Measurements from ENCODE around the gene RBM7. TPM values are rescaled to one million over a fixed set of nuclear protein-coding genes. Genes with fewer than 3 reads are reported as not detected.

RBM7 gene
- total and polyA plus RNA-seq, 12 donors: 3.9 to 29.3 (median 20.0) TPM

GRCh38 chr11:114426280-114426679 lies 25.8 kb downstream of the RBM7 start:
- DNase-seq (no peak), ATAC-seq (no peak)
- Histone ChIP-seq H3K27me3 (no peaks in the 10 kb centered on the region), H3K4me3 (no peak overlapping the region), H3K4me1 (no peaks in the 10 kb centered on the region), H3K36me3 (peaks cover 0 to 8% (median 0%) of the 10 kb centered on the region in 9 donors), H3K27ac (no peak overlapping the region), H3K9me3 (peaks cover 0 to 6% (median 0%) of the 10 kb centered on the region in 11 donors)
- 92 to 93% methylated on average over 4 of the region's 4 CpGs for WGBS, 2 donors
- TF ChIP-seq CTCF (IDR thresholded peaks at IDR 0.05): no peak
- intact Hi-C loops (cut with DNase I): no loop called here

- Histone ChIP-seq H3K27ac (no peak overlapping the region), H3K4me3 (no peak overlapping the region), H3K27me3 (no peaks in the 10 kb centered on the region), H3K36me3 (peaks cover 0 to 6% (median 0%) of the 10 kb centered on the region in 9 donors), H3K4me1 (no peaks in the 10 kb centered on the region), H3K9me3 (no peaks in the 10 kb centered on the region)
- no peak for DNase-seq
- intact Hi-C loops (cut with DNase I): loop anchor here in 2 of 10 donors (10.0 kb wide), 2 partner anchors 85 to 145 kb away; no protein-coding TSS in a partner anchor
- no peak for TF ChIP-seq CTCF (IDR thresholded peaks at IDR 0.05)
- ATAC-seq: no peak
Observed at GRCh38 chr11:114430290-114430689, 29.8 kb downstream of the RBM7 start.

- H3K4me3 ChIP-seq: no peak overlapping the region
- H3K4me1 ChIP-seq: no peaks in the 10 kb centered on the region
- no peak for TF ChIP-seq CTCF (IDR thresholded peaks at IDR 0.05)
- H3K36me3 ChIP-seq: no peaks in the 10 kb centered on the region
- ATAC-seq (no peak), DNase-seq (no peak)
- no peaks in the 10 kb centered on the region for H3K9me3 ChIP-seq
- WGBS, 2 donors: 92 to 95% methylated on average over 3 of the region's 3 CpGs
- H3K27ac ChIP-seq: no peak overlapping the region
- H3K27me3 ChIP-seq: no peaks in the 10 kb centered on the region
- intact Hi-C loops (cut with DNase I): loop anchor here in 2 of 10 donors (10.0 kb wide), 2 partner anchors 88 to 148 kb away; no protein-coding TSS in a partner anchor
Observed at GRCh38 chr11:114432893-114433292, 32.4 kb downstream of the RBM7 start.

- Histone ChIP-seq H3K27me3 (no peaks in the 10 kb centered on the region), H3K9me3 (no peaks in the 10 kb centered on the region), H3K27ac (no peak overlapping the region), H3K4me3 (no peak overlapping the region), H3K36me3 (no peaks in the 10 kb centered on the region), H3K4me1 (peaks cover 0 to 1% (median 0%) of the 10 kb centered on the region in 9 donors)
- no peak for TF ChIP-seq CTCF (IDR thresholded peaks at IDR 0.05)
- no peak for ATAC-seq
- intact Hi-C loops (cut with DNase I): loop anchor here in 2 of 10 donors (10.0 kb wide), 2 partner anchors 89 to 149 kb away; no protein-coding TSS in a partner anchor
- WGBS, 2 donors: 60 to 79% methylated on average over 4 of the region's 4 CpGs
- DNase-seq: no peak
Observed at GRCh38 chr11:114433376-114433775, 32.9 kb downstream of the RBM7 start.

All from heart right ventricle (tissue), 16 donors.